Natural killer cell treated with Interleukin-12 subunit alpha and Interleukin-12 subunit beta and Interleukin-15 and Interleukin-18, amount 100 ng/mL, for 72 hours (primary cell): ENCODE data around the gene ACTMAP. TPM values are rescaled to one million over a fixed set of nuclear protein-coding genes. Genes with fewer than 3 reads are reported as not detected.

Source experiments
- ATAC-seq, 2 donors: fragments of 150-1000 bp; cut with Tn5 transposase in 1 of 2; sonication (Bioruptor Pico), chemical (Tn5 transposase) in 1 of 2; 2 replicates each; pipeline ENCODE4 v1.10.0; 2021
- DNase-seq: peaks from one replicate; pipeline ENCODE4 v3.0.0; 2022; ENCODE audit warnings: low spot score
- H3K27ac Mint-ChIP-seq, 2 donors: 1 replicate in 1 of 2; 2 replicates in 1 of 2; pipeline ENCODE4 v1.8.0; 2022; ENCODE audit warnings: mixed read lengths in 2 of 2, mild to moderate bottlenecking in 1 of 2, moderate library complexity in 1 of 2
- H3K27me3 Mint-ChIP-seq, 2 donors: 1 replicate in 1 of 2; 2 replicates in 1 of 2; pipeline ENCODE4 v1.8.0; 2022; ENCODE audit warnings: mixed read lengths in 2 of 2
- H3K36me3 Mint-ChIP-seq: one replicate; pipeline ENCODE4 v1.8.0; 2022; ENCODE audit warnings: mixed read lengths
- H3K4me1 Mint-ChIP-seq, 2 donors: 1 replicate in 1 of 2; 2 replicates in 1 of 2; pipeline ENCODE4 v1.8.0; 2022; ENCODE audit warnings: low read depth in 2 of 2, mixed read lengths in 2 of 2, mild to moderate bottlenecking in 1 of 2
- H3K4me3 Mint-ChIP-seq: one replicate; pipeline ENCODE4 v1.8.0; 2022; ENCODE audit warnings: mixed read lengths
- H3K9me3 Mint-ChIP-seq: 2 replicates; pipeline ENCODE4 v1.8.0; 2022; ENCODE audit warnings: mixed read lengths
- total RNA-seq, 2 donors: library from RNA; stranded (reverse); gene quantifications; one replicate each; pipeline ENCODE4 v1.2.3, GENCODE V29; 2022

ACTMAP gene
- total RNA-seq, 2 donors from 2014 or later = 10.9 to 16.6 TPM

- peaks cover 7% of the 10 kb centered on the region for H3K36me3 Mint-ChIP-seq
- H3K27ac Mint-ChIP-seq = peak within 1 kb of the TSS; percentile 95 to 98
- H3K4me3 Mint-ChIP-seq = peak within 1 kb of the TSS; percentile 94
- no peaks in the 10 kb centered on the region for H3K9me3 Mint-ChIP-seq
- peak; percentile 89 to 92 for ATAC-seq
- H3K4me1 Mint-ChIP-seq = peaks cover 47 to 54% of the 10 kb centered on the region in 2 donors
- no peaks in the 10 kb centered on the region for H3K27me3 Mint-ChIP-seq
- peak; percentile 99 for DNase-seq
Measured at GRCh38 chr19:40716482-40717324, 33.6 kb downstream of the ACTMAP start, which contains the start of the genes COQ8B and ITPKC. Gene COQ8B (minus strand): TSS chr19:40716886. CDS start chr19:40714632, 2,254 bp downstream. Gene ITPKC (plus strand): TSS chr19:40717112. CDS start chr19:40717136, 24 bp downstream.

DNA sequence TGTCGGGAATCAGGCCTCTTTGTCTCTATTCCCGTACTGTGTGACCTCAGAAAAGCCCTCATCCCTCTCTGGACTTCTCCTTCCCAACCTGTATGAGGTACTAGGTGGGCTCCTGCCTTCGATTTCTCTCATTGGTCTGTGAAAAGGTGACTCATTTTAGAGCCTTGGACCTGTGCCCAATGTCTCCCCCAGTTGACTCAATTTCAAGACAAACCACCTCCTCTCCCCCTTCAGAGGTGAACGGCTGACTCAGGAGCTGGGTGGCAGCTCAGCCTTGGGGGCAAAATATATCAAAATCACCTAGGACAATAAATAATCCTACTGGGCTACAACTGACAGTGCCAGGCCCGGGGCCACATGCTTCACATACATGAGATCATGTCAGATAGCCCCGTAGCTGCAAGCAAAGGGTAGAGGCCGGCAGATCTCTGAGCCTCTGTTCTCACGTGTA is 34.2 kb downstream of the ACTMAP start:
- ATAC-seq = peak in 1 of 2 donors; percentile 31
- Mint-ChIP-seq H3K27ac (peak overlapping the region; percentile 95 to 98), H3K9me3 (no peaks in the 10 kb centered on the region), H3K4me3 (peak overlapping the region; percentile 94), H3K27me3 (no peaks in the 10 kb centered on the region), H3K4me1 (peaks cover 47 to 59% of the 10 kb centered on the region in 2 donors), H3K36me3 (peaks cover 14% of the 10 kb centered on the region)
- no peak for DNase-seq

DNA sequence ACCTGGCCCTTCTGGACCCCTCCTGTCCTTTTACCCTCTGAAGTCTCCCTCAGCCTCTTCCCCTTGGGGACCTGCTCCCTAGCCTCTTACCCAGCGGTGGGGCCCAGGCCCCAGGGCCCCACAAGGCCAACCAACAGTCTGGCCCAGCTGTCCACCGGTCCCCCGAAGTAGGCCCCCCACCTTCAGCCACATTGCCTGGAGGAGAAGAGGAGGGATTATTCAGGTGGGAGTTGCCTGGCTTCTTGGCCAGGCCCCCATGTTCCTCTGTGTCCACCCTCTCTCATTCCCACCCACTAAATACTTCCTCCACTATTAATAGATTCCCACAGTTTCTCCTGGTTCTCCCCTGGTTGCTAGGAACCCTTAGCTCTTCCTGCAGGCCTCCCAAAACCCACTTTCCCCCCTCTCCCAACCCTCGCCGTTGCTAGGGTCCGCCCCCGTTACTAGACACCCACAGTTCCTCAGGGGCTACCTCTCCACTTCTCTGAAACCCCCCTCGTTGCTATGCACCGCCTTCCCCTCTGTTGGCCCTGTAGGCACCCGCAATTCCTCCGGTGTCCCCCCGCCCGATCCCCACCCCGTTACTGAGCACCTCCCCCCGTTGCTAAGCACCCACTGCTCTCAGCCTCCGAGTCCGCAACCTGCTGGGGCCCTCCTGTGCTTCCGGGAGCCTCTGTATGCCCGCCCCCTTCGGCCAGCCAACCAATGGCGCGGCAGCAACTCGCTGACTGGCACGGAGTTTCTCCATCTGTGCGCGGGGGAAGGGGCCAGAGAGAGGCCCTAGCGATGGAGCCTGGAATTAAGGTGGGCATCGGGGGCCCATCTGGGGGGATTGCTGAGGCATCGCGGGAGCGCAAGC is 35.6 kb downstream of the ACTMAP start:
- ATAC-seq (peak; percentile 82 to 84), DNase-seq (peak; percentile 92)
- Mint-ChIP-seq H3K4me3 (peak overlapping the region; percentile 94), H3K4me1 (peaks cover 39 to 46% of the 10 kb centered on the region in 2 donors), H3K27ac (peak overlapping the region; percentile 95 to 98), H3K36me3 (peaks cover 8% of the 10 kb centered on the region), H3K9me3 (no peaks in the 10 kb centered on the region), H3K27me3 (no peaks in the 10 kb centered on the region)

DNA sequence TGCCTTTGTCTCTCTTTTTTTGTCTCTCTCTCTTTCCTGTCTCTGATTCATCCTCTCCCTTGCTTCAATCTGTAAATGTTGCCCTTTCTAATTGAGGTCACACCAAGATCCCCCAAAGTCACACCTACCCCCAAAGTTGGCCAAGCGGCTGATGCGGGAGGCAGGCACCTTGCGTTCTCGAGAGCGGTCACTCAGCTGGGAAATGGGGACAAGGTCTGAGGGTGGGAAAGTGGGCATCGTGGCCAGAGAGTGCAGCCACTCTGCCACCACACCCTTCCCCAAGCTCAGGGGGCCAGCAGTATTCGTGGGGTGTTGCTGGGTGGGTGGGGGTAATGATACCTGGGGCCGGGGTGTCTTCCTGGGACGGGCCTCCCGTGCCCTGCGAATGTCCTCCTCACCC is 36.3 kb downstream of the ACTMAP start:
- no peaks in the 10 kb centered on the region for H3K27me3 Mint-ChIP-seq
- ATAC-seq = no peak
- peaks cover 35 to 42% of the 10 kb centered on the region in 2 donors for H3K4me1 Mint-ChIP-seq
- H3K27ac Mint-ChIP-seq = peak overlapping the region; percentile 95 to 98
- DNase-seq = no peak
- H3K4me3 Mint-ChIP-seq = peak overlapping the region; percentile 94
- H3K9me3 Mint-ChIP-seq = no peaks in the 10 kb centered on the region
- peaks cover 10% of the 10 kb centered on the region for H3K36me3 Mint-ChIP-seq

- Mint-ChIP-seq H3K27me3 (no peaks in the 10 kb centered on the region), H3K4me3 (no peak overlapping the region), H3K4me1 (peaks cover 14 to 15% of the 10 kb centered on the region in 2 donors), H3K36me3 (peaks cover 13% of the 10 kb centered on the region), H3K9me3 (no peaks in the 10 kb centered on the region), H3K27ac (no peak overlapping the region)
- no peak for DNase-seq
- no peak for ATAC-seq
Measured at GRCh38 chr19:40709817-40710216, 40.5 kb downstream of the ACTMAP start.

GRCh38 chr19:40707615-40708014 is 42.7 kb downstream of the ACTMAP start:
- DNase-seq (no peak), ATAC-seq (no peak)
- no peaks in the 10 kb centered on the region for H3K27me3 Mint-ChIP-seq
- H3K4me1 Mint-ChIP-seq = peaks cover 6 to 7% of the 10 kb centered on the region in 2 donors
- no peak overlapping the region for H3K4me3 Mint-ChIP-seq
- no peak overlapping the region for H3K27ac Mint-ChIP-seq
- peaks cover 19% of the 10 kb centered on the region for H3K36me3 Mint-ChIP-seq
- H3K9me3 Mint-ChIP-seq = no peaks in the 10 kb centered on the region

DNA sequence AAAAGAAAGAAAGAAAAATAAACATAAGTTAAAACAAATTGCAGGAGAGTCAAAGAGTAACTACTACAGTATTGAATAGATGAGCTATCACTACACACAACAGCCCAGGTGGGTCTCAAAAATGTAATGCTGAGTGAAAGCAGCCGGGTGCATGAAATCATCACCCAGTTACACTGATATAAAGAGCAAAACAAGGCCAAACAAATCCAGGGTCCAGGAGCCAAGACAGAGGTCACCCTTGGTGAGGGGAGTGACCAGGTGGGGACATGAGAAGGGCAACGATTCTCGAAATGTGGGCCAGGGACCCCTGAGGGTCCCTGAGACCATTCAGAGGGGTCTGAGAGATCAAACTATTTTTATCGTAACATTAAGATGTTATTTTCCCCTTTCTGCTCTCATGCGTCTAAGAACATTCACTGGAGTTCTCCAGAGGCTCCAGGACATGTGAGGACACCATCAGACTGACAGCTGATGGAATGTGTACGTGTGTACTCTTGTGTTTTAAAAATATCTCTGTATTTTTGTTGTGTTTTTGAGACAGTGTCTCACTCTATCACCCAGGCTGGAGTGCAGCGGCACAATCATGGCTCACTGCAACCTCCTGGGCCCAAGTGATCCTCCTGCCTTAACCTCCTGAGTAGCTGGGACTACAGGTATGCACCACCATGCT is 44.2 kb downstream of the ACTMAP start:
- peaks cover 12% of the 10 kb centered on the region for H3K36me3 Mint-ChIP-seq
- H3K27ac Mint-ChIP-seq = no peak overlapping the region
- H3K4me3 Mint-ChIP-seq = no peak overlapping the region
- H3K27me3 Mint-ChIP-seq = no peaks in the 10 kb centered on the region
- DNase-seq = no peak
- ATAC-seq = no peak
- no peaks in the 10 kb centered on the region for H3K9me3 Mint-ChIP-seq
- H3K4me1 Mint-ChIP-seq = peaks cover under 1 to 6% of the 10 kb centered on the region in 2 donors

GRCh38 chr19:40705362-40705651 is 45.0 kb downstream of the ACTMAP start:
- no peak overlapping the region for H3K4me3 Mint-ChIP-seq
- peaks cover 12% of the 10 kb centered on the region for H3K36me3 Mint-ChIP-seq
- no peak for DNase-seq
- H3K4me1 Mint-ChIP-seq = peaks cover 0 to 6% of the 10 kb centered on the region in 2 donors
- no peaks in the 10 kb centered on the region for H3K27me3 Mint-ChIP-seq
- no peak for ATAC-seq
- H3K27ac Mint-ChIP-seq = no peak overlapping the region
- H3K9me3 Mint-ChIP-seq = no peaks in the 10 kb centered on the region

- H3K27ac Mint-ChIP-seq = no peak overlapping the region
- H3K9me3 Mint-ChIP-seq = no peaks in the 10 kb centered on the region
- no peaks in the 10 kb centered on the region for H3K27me3 Mint-ChIP-seq
- ATAC-seq (no peak), DNase-seq (no peak)
- peaks cover 0 to 6% of the 10 kb centered on the region in 2 donors for H3K4me1 Mint-ChIP-seq
- no peak overlapping the region for H3K4me3 Mint-ChIP-seq
- H3K36me3 Mint-ChIP-seq = peaks cover 12% of the 10 kb centered on the region
Measured at GRCh38 chr19:40704491-40705361, 45.6 kb downstream of the ACTMAP start.

- DNase-seq (no peak), ATAC-seq (no peak)
- H3K4me1 Mint-ChIP-seq = peaks cover 0 to 3% of the 10 kb centered on the region in 2 donors
- no peaks in the 10 kb centered on the region for H3K9me3 Mint-ChIP-seq
- no peak overlapping the region for H3K4me3 Mint-ChIP-seq
- no peaks in the 10 kb centered on the region for H3K27me3 Mint-ChIP-seq
- H3K27ac Mint-ChIP-seq = no peak overlapping the region
- peaks cover 7% of the 10 kb centered on the region for H3K36me3 Mint-ChIP-seq
Measured at GRCh38 chr19:40703029-40703755, 47.1 kb downstream of the ACTMAP start.

GRCh38 chr19:40702337-40703012 is 47.8 kb downstream of the ACTMAP start:
- Mint-ChIP-seq H3K36me3 (peaks cover 7% of the 10 kb centered on the region), H3K4me3 (no peak overlapping the region), H3K27me3 (no peaks in the 10 kb centered on the region), H3K27ac (no peak overlapping the region), H3K9me3 (no peaks in the 10 kb centered on the region), H3K4me1 (peaks cover 0 to 3% of the 10 kb centered on the region in 2 donors)
- ATAC-seq (no peak), DNase-seq (no peak)

DNA sequence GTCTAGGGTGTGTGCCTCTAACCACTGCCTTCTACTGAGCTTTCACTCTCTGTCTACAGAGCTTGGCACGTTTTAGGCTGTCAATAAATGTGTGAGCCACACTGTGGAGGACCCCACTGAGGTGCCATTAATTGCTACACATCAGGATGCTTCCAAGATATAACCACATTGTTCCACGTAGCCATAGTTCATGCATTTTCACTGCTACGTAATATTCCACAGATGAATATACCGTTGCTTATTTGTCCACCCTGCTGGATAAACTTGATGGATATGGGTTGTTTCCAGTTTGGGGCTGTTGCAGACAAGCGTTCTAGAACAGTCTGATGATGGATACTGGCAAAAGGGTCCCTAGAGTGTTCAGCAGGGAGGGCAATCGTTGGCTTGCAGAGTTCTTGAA is 48.5 kb downstream of the ACTMAP start:
- Mint-ChIP-seq H3K36me3 (peaks cover 7% of the 10 kb centered on the region), H3K27ac (no peak overlapping the region), H3K4me1 (peaks cover 0 to 3% of the 10 kb centered on the region in 2 donors), H3K27me3 (no peaks in the 10 kb centered on the region), H3K4me3 (no peak overlapping the region), H3K9me3 (no peaks in the 10 kb centered on the region)
- DNase-seq (peak; percentile 8), ATAC-seq (no peak)
